AG04450 (cell line): ENCODE data around the gene MICAL2. TPM values are rescaled to one million over a fixed set of nuclear protein-coding genes. Genes with fewer than 3 reads are reported as not detected.

Experiments
- CTCF ChIA-PET: fragments of 300-600, 350-600 bp; formaldehyde crosslinking; extraction: SDS; loops from one replicate; lab custom pipeline; 2022; ENCODE audit warnings: antibody characterized with exemption, inconsistent platforms; lab: Charles Lee
- POLR2A ChIA-PET: fragments of 350-600 bp; formaldehyde crosslinking; extraction: SDS; loops from one replicate; lab custom pipeline; 2021; ENCODE audit warnings: antibody characterized with exemption, inconsistent platforms; lab: Yijun Ruan, JAX
- DNase-seq: peaks from one replicate; pipeline ENCODE4 v3.0.0-alpha.2; 2011; ENCODE audit warnings: low read depth, low spot score
- H3K27ac ChIP-seq: one replicate; pipeline ENCODE4 v1.5.1; 2012; ENCODE audit warnings: low read depth, low read length, control low read depth
- H3K27me3 ChIP-seq: one replicate; pipeline ENCODE4 v1.6.0; 2012; ENCODE audit warnings: low read length; ENCODE audit not compliant: control insufficient read depth, insufficient read depth
- H3K4me3 ChIP-seq: 2 replicates; pipeline ENCODE4 v1.5.1; 2011; ENCODE audit warnings: mild to moderate bottlenecking, low read depth, low read length, control low read depth
- H3K9me3 ChIP-seq: 2 replicates; pipeline ENCODE4 v1.5.1; 2012; ENCODE audit warnings: low read length; ENCODE audit not compliant: control insufficient read depth, insufficient read depth
- polyA plus RNA-seq: library from polyadenylated mRNA; depleted of rRNA; stranded (reverse); fragments of >200 nt; gene quantifications from 2 replicates; pipeline ENCODE4 v1.2.3, GENCODE V29; 2011
- TF ChIP-seq, protein P1 (sequence below): IDR thresholded peaks from 2 replicates; pipeline ENCODE4 v1.5.1; 2011; ENCODE audit warnings: low read depth, low read length, control low read depth, inconsistent platforms

MICAL2 gene
- polyA plus RNA-seq, 1 experiment = 171 TPM

DNA sequence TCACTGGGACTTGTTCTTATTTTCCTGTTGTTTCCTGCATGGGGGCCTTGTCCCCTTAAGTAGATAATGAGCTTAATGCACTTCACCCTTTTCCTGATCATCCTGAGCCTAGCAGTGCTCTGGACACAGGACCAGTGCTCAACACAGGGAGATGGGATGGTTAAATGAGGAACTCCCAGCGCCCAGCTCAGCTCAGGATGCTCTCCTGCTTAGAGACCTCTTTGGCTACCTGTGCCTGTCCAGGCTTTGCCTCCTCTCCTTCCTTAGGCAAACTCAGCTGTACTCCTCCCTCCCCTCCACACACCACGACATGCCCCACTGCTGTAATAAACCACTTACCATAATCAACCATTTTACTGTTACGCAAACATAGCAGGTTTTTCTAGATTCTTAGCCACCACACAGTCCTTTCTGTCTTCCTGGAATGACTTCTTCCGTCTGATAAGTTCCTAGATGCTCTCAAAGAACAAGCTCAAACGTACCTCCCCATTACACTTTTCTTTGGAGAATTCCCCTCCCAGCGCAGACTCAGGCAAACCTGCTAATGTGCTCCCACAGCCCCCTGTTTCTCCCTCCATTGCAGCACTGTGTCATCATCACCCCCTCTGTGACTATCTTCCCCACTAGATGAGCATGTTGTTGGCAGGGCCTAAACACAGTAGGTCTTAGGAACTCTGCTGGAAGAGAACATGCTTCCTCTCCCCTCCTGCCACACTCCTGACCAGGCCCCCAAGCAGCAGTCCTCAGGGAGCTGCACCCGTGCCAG, 113.6 kb downstream of the MICAL2 start:
- no peaks in the 10 kb centered on the region; the same call in 1 of the 2 replicates for H3K9me3 ChIP-seq
- TF ChIP-seq, protein P1, sequence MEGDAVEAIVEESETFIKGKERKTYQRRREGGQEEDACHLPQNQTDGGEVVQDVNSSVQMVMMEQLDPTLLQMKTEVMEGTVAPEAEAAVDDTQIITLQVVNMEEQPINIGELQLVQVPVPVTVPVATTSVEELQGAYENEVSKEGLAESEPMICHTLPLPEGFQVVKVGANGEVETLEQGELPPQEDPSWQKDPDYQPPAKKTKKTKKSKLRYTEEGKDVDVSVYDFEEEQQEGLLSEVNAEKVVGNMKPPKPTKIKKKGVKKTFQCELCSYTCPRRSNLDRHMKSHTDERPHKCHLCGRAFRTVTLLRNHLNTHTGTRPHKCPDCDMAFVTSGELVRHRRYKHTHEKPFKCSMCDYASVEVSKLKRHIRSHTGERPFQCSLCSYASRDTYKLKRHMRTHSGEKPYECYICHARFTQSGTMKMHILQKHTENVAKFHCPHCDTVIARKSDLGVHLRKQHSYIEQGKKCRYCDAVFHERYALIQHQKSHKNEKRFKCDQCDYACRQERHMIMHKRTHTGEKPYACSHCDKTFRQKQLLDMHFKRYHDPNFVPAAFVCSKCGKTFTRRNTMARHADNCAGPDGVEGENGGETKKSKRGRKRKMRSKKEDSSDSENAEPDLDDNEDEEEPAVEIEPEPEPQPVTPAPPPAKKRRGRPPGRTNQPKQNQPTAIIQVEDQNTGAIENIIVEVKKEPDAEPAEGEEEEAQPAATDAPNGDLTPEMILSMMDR = no peak
- H3K27me3 ChIP-seq = no peaks in the 10 kb centered on the region
- H3K27ac ChIP-seq = peak overlapping the region; percentile 94
- H3K4me3 ChIP-seq = no peak overlapping the region
- ChIA-PET POLR2A (interaction anchor here (0.5 to 1.7 kb wide), 5 partner anchors 8 to 138 kb away, joined by 3 to 4 read pairs (median 4); no protein-coding TSS in a partner anchor), CTCF (interaction anchor here (0.6 to 3.5 kb wide), 3 partner anchors 10 to 180 kb away, joined by 3 to 24 read pairs (median 4); no protein-coding TSS in a partner anchor)
- no peak for DNase-seq

- peak; percentile 88 for DNase-seq
- TF ChIP-seq, protein P1 = no peak
- ChIA-PET POLR2A (interaction anchor here (0.5 to 1.7 kb wide), 7 partner anchors 9 to 139 kb away, joined by 3 to 6 read pairs (median 4); partner anchors contain the start of gene MICAL2), CTCF (interaction anchor here (0.9 to 3.5 kb wide), 3 partner anchors 12 to 180 kb away, joined by 3 to 24 read pairs (median 4); no protein-coding TSS in a partner anchor)
- Histone ChIP-seq H3K4me3 (no peak overlapping the region), H3K27ac (peak overlapping the region; percentile 94), H3K9me3 (no peaks in the 10 kb centered on the region; the same call in 1 of the 2 replicates), H3K27me3 (no peaks in the 10 kb centered on the region)
These were observed 114.1 kb downstream of the MICAL2 start for GRCh38 chr11:12224537-12224893.

GRCh38 chr11:12225046-12225739, 114.8 kb downstream of the MICAL2 start:
- peak overlapping the region; percentile 94 for H3K27ac ChIP-seq
- H3K9me3 ChIP-seq = no peaks in the 10 kb centered on the region; the same call in 1 of the 2 replicates
- no peak overlapping the region for H3K4me3 ChIP-seq
- ChIA-PET POLR2A (interaction anchor here (0.8 to 1.7 kb wide), 6 partner anchors 8 to 139 kb away, joined by 3 to 6 read pairs (median 4); partner anchors contain the start of gene MICAL2), CTCF (interaction anchor here (0.6 to 3.5 kb wide), 5 partner anchors 11 to 181 kb away, joined by 3 to 24 read pairs (median 4); no protein-coding TSS in a partner anchor)
- TF ChIP-seq, protein P1 = no peak
- H3K27me3 ChIP-seq = no peaks in the 10 kb centered on the region
- DNase-seq = no peak

- POLR2A ChIA-PET = no interaction called here
These were observed 115.7 kb downstream of the MICAL2 start for GRCh38 chr11:12226093-12226492.

More at GRCh38 chr11:12226093-12226492, 115.7 kb downstream of the MICAL2 start:
- no peaks in the 10 kb centered on the region for H3K27me3 ChIP-seq
- no peak for DNase-seq
- no peak overlapping the region for H3K4me3 ChIP-seq
- CTCF ChIA-PET = interaction anchor here (1.1 to 3.5 kb wide), 2 partner anchors 10 to 179 kb away, joined by 6 to 24 read pairs; no protein-coding TSS in a partner anchor
- H3K9me3 ChIP-seq = no peaks in the 10 kb centered on the region; the same call in 1 of the 2 replicates
- TF ChIP-seq, protein P1 = no peak
- H3K27ac ChIP-seq = no peak overlapping the region
